HepG2 (cell line): ENCODE results near the gene HDAC3.

Experiments
- BRD4 ChIP-seq: sonication (generic); formaldehyde crosslinking; IDR thresholded peaks from 2 replicates; pipeline ENCODE4 v1.4.0; 2020; ENCODE audit warnings: missing genetic modification reagents
- EP300 ChIP-seq, 3 experiments: sonication (generic) in 1 of 3; formaldehyde crosslinking in 1 of 3; IDR thresholded peaks; 2 replicates each; pipeline versions ENCODE4 v1.5.1 to v1.6.1; 2011 to 2020; ENCODE audit warnings: low read depth in 2 of 3, low read length in 2 of 3, borderline replicate concordance in 1 of 3, improper control_type of control experiment in 1 of 3, mild to moderate bottlenecking in 1 of 3, missing genetic modification reagents in 1 of 3, moderate library complexity in 1 of 3
- EZH2 ChIP-seq: conservative IDR thresholded peaks from 2 replicates; pipeline ENCODE4 v1.6.1; 2012; ENCODE audit warnings: mild to moderate bottlenecking, low read depth, low read length, moderate library complexity
- NFIC ChIP-seq: IDR thresholded peaks from 2 replicates; pipeline ENCODE4 v1.6.1; 2012; ENCODE audit warnings: mild to moderate bottlenecking, low read length, inconsistent platforms
- SUZ12 ChIP-seq: fragments of 150-350 bp; IDR thresholded peaks from 2 replicates; pipeline ENCODE4 v1.6.1; 2014; ENCODE audit warnings: low read depth, low read length
- TIGD3 ChIP-seq: sonication (generic); formaldehyde crosslinking; IDR thresholded peaks from 2 replicates; pipeline ENCODE4 v1.5.1; 2020; ENCODE audit warnings: mild to moderate bottlenecking, missing genetic modification reagents, borderline replicate concordance
- ZFP62 ChIP-seq: sonication (generic); formaldehyde crosslinking; IDR thresholded peaks from 2 replicates; pipeline ENCODE4 v1.4.0; 2020; ENCODE audit warnings: missing genetic modification reagents
- ZNF432 ChIP-seq: sonication (generic); formaldehyde crosslinking; IDR thresholded peaks from 2 replicates; pipeline ENCODE4 v1.5.0; 2020; ENCODE audit warnings: missing genetic modification reagents, mild to moderate bottlenecking, borderline replicate concordance
- TF ChIP-seq, protein P1 (sequence below), 2 experiments: IDR thresholded peaks; 2 replicates each; pipeline ENCODE4 v1.6.1; 2011 to 2012; ENCODE audit warnings: low read length in 2 of 2, borderline replicate concordance in 1 of 2, low read depth in 1 of 2, mild to moderate bottlenecking in 1 of 2, moderate library complexity in 1 of 2

DNA sequence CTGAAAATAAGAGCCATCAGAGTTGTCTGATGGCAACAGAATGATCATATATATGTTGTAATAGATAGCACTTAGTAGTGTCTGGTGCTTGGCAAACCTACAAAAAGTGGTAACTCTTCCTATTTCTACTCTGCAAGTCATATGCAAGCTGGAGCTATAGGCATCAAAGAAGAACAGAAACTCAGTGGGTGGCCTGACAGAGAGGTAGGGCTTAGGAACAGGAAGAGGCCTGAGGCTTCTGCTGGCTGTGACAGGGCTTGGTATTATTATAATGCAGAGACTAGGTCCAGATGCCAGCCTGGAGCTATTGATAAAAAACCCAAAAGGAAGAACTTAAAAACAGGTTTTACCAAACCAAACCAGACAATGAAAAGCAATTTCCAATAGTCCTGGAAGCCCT is 13.5 kb downstream of the HDAC3 start:
- TF ChIP-seq NFIC, result no peak
- no peak for TF ChIP-seq SUZ12
- no peak for TF ChIP-seq EP300 (IDR thresholded peaks at IDR 0.05; ENCODE audit: low read depth in 2 of 2, low read length in 2 of 2)
- no peak for TF ChIP-seq EP300 (CRISPR knock-in tag; IDR thresholded peaks at IDR 0.05; ENCODE audit: borderline replicate concordance)
- TF ChIP-seq ZFP62 (CRISPR knock-in tag), result no peak
- no peak for TF ChIP-seq TIGD3 (CRISPR knock-in tag)
- TF ChIP-seq ZNF432 (CRISPR knock-in tag), result no peak
- TF ChIP-seq, protein P1, sequence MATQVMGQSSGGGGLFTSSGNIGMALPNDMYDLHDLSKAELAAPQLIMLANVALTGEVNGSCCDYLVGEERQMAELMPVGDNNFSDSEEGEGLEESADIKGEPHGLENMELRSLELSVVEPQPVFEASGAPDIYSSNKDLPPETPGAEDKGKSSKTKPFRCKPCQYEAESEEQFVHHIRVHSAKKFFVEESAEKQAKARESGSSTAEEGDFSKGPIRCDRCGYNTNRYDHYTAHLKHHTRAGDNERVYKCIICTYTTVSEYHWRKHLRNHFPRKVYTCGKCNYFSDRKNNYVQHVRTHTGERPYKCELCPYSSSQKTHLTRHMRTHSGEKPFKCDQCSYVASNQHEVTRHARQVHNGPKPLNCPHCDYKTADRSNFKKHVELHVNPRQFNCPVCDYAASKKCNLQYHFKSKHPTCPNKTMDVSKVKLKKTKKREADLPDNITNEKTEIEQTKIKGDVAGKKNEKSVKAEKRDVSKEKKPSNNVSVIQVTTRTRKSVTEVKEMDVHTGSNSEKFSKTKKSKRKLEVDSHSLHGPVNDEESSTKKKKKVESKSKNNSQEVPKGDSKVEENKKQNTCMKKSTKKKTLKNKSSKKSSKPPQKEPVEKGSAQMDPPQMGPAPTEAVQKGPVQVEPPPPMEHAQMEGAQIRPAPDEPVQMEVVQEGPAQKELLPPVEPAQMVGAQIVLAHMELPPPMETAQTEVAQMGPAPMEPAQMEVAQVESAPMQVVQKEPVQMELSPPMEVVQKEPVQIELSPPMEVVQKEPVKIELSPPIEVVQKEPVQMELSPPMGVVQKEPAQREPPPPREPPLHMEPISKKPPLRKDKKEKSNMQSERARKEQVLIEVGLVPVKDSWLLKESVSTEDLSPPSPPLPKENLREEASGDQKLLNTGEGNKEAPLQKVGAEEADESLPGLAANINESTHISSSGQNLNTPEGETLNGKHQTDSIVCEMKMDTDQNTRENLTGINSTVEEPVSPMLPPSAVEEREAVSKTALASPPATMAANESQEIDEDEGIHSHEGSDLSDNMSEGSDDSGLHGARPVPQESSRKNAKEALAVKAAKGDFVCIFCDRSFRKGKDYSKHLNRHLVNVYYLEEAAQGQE (IDR thresholded peaks at IDR 0.05; ENCODE audit: borderline replicate concordance in 1 of 2, low read depth in 1 of 2, low read length in 2 of 2), result no peak
- TF ChIP-seq EZH2, result no peak
- TF ChIP-seq BRD4, result no peak
